SHP77 (cell line): ENCODE results near the gene EPB42.
"Not testable (repeated sequence)": the region's sequence is repeated elsewhere in the genome, so short reads cannot be mapped to it uniquely, and the experiment has no call there.

Experiments used
- DNase-seq, 2 experiments: peaks; one replicate each; lab custom pipeline; 2025; lab: John Stamatoyannopoulos, UW

EPB42 gene

DNA sequence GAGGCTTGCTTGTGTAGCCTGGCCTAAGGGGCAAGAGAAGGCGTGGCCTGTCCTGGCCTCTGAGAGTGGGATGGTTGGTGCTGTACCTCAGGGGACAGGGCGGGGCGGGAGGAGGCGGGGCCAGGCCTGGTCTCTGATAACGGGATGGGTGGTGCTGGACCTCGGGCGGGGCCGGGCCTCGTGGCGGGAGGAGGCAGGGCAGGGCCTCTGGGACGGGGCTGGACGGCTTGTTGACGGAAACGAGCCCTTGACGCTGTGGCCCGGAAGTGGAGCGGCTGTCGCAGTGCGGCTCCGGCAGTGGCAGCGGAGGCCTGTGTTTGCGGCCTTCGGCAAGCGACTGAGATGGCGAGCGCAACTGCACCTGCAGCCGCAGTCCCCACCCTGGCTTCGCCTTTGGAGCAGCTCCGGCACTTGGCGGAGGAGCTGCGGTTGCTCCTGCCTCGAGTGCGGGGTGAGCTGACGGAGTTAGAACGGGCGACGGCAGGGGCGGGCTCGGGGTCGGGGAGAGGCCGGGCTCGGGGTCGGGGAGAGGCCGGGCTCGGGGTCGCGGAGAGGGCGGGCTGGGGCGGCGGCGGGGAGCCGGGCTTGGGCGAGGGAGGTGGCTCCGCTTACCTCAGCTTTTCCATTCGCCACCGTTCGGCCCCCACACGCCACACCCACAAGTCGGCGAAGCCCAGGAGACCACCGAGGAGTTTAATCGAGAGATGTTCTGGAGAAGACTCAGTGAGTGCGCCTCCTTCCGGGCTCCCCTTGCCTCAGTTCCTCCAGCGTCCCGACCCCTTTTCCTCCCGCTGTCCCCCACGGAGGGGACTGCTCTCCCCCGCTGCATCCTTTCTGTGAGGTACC is 35.4 kb downstream of the EPB42 start, which contains the start of gene CCNDBP1:
TSS of gene CCNDBP1 (plus strand) at position 247 of the 846 bp plus-strand sequence. CDS start at position 343, 96 bp downstream.
- DNase-seq, result peak; percentile 89 to 93

DNA sequence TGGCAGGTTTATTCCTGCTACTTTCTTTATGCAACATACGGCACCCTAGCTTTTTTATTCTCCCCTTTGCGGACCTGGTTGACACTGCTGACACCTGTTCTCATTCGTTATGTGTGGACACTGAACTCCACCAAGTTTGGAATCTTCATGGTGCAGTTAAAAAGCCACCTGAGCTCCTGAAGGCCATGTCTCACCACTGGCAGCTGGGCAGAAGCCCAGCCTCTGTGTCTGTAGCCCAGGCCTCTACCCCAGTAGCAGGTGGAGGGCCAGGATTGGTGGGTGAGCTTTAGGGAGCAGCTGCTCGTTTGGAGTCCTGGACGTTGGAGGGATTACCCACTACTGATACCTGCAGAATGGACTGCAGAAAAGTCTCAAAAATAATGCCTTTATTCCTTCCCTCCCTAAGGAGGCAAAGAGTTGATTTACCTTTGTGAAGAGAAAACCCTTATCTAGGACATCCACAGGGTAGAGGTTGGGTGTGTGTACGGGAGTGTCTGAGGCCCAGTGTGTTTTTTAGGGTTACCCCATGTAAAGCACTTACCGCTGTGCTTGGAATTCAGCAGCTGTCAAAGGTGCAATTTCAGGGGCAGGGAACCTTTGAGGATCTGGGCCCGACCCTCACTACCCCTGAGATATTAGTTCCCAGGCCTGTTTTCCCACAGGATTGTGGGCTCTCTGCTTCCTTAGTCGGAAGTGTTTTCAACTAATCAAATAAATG is 36.3 kb downstream of the EPB42 start:
- no peak for DNase-seq

DNA sequence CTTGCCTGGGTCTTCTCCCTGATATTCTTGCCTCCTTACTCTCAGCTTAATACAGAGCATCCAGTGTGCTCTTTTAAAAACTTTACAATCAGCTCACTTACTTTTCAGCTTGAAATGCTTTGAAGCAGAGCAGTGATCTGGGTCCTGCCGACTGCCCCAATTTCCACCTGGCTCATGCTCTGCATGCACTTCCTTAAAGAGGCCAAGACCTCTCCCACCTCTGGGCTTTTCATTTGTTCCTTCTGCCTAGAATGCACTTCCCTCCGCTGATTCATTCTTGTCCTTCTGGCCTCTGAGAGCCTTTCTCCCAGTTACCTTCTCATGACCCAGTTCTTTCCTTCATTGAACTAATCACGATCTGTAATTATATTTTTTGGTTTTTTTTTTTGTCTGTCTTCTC is 37.5 kb downstream of the EPB42 start:
- no peak for DNase-seq

DNA sequence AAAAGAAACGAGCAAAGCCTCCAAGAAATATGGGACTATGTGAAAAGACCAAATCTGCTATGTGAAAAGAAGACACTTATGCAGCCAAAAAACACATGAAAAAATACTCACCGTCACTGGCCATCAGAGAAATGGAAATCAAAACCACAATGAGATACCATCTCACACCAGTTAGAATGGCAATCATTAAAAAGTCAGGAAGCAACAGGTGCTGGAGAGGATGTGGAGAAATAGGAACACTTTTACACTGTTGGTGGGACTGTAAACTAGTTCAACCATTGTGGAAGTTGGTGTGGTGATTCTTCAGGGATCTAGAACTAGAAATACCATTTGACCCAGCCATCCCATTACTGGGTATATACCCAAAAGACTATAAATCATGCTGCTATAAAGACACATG is 43.7 kb downstream of the EPB42 start:
- DNase-seq, result not testable (repeated sequence)

DNA sequence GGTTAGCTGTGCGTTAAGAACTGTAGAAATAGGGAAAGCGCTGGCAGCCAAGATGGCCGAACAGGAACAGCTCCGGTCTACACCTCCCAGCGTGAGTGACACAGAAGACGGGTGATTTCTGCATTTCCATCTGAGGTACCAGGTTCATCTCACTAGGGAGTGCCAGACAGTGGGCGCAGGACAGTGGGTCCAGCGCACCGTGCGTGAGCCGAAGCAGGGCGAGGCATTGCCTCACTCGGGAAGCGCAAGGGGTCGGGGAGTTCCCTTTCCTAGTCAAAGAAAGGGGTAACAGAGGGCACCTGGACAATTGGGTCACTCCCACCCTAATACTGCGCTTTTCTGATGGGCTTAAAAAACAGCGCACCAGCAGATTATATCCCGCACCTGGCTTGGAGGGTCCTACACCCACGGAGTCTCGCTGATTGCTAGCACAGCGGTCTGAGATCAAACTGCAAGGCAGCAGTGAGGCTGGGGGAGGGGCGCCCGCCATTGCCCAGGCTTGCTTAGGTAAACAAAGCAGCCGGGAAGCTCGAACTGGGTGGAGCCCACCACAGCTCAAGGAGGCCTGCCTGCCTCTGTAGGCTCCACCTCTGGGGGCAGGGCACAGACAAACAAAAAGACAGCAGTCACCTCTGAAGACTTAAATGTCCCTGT is 45.0 kb downstream of the EPB42 start:
- DNase-seq, result not testable (repeated sequence)

DNA sequence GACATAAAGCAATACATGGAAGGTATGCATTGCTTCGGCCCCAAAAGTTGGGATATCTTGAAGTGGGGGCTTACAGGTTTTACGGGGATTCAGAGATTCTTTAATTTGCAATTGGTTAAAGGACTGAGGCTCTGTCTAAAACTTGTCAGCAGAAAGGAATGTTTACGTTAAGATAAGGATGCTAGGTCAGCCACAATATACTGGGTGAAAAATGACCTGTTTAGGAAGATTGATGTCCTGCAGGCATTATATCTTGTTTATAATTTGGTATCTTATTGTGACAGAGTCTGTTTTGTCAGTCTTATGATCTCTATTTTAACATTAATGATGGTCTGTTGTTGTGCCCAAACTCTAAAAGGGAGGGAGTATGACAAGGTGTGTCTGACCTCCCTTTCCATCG is 50.9 kb downstream of the EPB42 start:
- DNase-seq, result no peak

DNA sequence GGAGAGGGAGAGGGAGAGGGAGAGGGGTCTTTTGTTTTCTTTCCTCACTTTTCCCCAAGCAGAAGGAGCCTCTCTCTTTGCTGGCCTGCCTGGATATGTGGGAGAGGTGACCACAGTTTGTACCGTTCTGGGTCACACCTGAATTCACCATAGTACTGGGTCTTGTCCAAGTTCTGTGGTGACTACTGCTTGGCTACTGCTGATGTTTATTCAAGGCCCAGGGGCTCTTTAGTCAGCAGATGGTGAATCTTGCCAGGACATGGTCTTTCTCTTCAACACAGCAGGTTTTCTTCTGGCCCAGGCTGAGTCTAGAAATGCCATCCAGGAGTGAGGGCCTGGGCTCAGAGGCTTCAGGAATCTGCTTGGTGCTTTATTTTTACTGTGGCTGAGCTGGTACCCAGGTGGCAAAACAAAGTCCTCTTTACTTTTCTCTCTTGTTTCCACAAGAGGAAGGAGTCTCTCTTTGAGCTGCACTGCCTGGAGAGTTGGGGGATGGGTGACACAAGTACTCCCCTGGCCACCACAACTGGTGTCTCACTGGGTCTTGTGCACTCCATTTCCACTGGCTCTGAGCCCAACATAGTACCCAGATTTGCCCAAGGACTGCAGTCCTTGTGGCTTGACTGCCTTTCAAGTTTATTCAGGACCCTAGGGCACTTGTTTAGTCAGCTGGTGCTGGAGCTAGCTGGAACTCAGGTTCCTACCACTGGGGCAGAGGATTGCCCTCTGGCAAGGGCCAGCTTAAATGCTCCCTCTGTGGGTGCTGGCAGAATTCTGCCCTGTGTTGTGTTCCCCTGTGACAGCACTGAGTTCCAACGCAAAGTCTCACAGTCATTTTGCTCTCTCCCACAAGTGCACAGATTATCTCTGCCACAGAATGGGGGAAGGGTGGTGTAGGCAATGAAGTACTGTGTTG is 52.4 kb downstream of the EPB42 start:
- DNase-seq, result no peak

DNA sequence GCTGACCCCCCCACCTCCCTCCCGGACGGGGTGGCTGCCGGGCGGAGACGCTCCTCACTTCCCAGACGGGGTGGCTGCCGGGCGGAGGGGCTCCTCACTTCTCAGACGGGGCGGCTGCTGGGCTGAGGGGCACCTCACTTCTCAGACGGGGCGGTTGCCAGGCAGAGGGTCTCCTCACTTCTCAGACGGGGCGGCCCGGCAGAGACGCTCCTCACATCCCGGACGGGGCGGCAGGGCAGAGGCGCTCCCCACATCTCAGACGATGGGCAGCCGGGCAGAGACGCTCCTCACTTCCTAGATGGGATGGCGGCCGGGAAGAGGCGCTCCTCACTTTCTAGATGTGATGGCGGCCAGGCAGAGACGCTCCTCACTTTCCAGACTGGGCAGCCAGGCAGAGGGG is 53.6 kb downstream of the EPB42 start:
- not testable (repeated sequence) for DNase-seq

DNA sequence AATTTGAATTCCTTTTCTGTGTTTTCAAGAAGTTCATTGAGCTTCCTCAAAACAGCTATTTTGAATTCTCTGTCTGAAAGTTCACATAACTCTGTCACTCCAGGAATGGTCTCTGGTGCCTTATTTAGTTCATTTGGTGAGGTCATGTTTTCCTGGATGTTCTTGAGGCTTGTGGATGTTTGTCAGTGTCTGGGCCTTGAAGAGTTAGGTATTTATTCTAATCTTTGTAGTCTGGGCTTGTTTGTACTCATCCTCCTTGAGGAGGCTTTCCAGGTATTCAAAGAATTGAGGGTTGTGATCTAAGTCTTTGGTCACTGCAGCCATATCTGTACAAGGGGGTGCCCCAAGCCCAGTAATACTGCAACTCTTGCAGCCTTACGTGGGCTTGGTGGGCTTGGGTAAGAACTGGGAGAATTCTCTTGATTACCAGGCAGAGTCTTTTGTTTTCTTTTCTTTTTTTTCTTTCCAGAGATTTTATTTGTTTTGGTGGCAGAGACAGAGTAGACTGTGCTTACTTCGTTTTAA is 55.0 kb downstream of the EPB42 start:
- DNase-seq, result no peak

DNA sequence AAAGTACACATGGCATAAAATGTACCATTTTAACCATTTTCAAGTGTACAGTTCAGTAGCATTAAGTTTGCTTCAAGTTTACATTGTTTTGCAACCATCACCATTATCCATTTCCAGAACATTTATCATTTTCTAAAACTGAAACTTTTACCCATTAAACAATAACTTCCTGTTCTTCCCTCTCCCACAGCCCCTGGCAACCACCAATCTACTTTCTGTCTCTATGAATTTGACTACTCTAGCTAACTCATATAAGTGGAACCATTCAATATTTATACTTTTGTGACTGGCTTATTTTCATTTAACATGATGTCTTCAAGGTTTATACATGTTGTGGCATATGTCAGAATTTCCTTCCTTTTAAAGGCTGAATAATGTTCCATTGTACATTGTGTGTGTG is 67.5 kb downstream of the EPB42 start:
- DNase-seq, result no peak

DNA sequence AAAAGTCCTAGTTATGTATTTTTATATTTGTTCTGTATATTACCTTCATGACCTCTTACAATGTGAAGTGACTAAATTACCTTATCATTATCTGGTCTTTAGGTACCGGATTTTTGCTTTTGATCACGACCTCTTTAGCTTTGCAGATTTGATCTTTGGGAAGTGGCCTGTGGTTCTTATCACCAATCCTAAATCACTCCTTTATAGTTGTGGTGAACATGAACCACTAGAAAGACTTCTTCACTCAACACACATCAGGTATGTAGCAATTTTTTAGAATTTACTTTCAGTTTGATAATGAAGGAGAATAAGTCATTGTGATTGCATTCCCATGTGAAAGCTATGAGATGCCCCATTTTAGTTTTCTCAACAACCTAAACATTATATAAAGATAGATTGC is 69.1 kb downstream of the EPB42 start:
- no peak for DNase-seq

DNA sequence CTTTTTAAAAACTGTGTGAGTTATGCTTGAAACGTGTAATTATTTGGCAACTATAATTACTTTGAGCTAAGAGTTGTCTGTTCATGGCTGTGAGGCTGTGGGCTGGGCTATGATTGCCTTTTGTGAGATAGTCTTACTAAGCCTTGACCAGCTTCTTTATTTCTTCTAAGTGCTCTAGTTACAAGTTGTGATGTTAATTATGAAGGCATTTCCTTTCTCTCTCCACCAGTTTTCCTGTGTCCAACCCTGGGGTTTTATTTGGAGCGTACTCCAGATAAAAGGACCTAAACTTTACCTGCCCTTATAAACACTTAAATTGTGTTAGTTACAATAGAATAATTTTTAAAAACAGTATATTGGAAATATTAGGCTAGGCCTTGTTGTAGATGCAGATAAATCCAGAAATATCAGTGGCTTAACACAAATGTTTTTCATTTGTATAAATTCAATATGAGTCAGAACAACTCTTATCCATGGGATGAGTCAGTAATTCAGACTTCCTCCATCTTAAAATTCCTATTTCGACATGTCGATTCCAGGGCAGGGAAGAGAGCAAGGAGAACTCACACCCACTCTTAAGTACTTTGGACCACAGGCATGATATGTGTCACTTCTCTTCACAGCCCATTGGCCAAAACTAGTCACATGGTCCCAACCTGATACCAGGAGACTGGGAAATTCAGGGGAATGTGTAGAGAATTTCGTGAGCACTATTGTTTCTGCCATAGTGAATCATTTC is 70.5 kb downstream of the EPB42 start:
- no peak for DNase-seq
